KOPT-K1 (cell line): Measurements from ENCODE around the gene RNF13.
"Not testable (repeated sequence)": the region's sequence is repeated elsewhere in the genome, so short reads cannot be mapped to it uniquely, and the experiment has no call there.

ENCODE experiments used
- H3K27ac ChIP-seq: fragments of 200-600 bp; sonication (generic); 2 replicates; pipeline ENCODE4 v1.5.1; 2016; ENCODE audit warnings: antibody characterized with exemption, mild to moderate bottlenecking, low read depth, low read length; ENCODE audit not compliant: poor library complexity, severe bottlenecking
- H3K36me3 ChIP-seq: fragments of 200-600 bp; sonication (generic); 2 replicates; pipeline ENCODE4 v1.5.1; 2017; ENCODE audit warnings: antibody characterized with exemption, mild to moderate bottlenecking, low read length, moderate library complexity; ENCODE audit not compliant: insufficient read depth
- H3K9me3 ChIP-seq: fragments of 200-600 bp; sonication (generic); 2 replicates; pipeline ENCODE4 v1.5.1; 2017; ENCODE audit warnings: antibody characterized with exemption, low read length, mild to moderate bottlenecking; ENCODE audit not compliant: insufficient read depth, poor library complexity, severe bottlenecking

RNF13 gene

DNA sequence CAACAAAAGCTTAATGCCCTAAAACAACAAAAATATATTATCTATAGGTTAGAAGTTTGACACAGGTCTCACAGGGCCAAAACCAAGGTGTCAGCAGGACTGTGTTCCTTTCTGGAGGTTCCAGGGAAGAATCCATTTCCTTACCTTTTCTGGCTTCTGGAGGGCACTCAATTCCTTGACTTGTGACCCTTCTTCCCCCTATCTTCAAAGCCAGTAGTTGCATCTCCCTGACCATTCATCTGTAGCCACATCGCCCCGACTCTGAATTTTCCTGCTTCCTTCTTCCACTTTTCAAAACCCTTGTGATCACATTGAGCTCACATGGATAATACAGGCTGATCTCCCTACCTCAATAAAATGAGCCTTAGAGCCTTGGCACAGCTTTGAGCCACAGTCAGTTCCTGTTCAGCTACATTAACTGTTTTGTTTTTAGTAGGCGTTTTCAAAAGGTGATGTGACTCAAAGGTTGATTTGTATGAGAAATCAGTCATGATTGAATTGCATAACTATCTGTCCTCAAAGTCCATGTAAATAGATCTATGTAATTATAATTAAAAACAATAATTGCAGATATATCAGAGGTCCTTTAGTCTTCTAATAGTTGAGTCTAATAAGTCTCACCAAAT lies 145.3 kb downstream of the RNF13 start:
- Histone ChIP-seq H3K27ac (no peak overlapping the region), H3K9me3 (no peaks in the 10 kb centered on the region), H3K36me3 (no peaks in the 10 kb centered on the region)

DNA sequence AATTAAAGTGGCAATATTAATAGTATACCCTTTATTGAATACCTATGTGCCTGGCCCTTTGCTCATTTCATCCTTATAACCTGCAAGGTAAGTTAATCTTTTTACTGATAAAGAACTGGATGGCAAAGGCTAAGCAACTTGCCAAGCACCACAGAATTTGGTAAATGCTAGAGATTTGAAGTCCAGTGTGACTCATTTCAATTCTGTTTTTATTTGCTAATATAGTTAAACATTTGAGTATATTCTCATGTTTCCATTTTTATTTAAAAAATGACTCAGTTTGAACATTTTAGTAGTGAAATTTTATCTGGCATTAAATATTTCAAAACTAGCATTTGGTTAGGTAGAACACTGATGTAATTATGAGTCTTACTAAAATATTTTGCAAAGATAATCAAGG lies 146.4 kb downstream of the RNF13 start:
- no peaks in the 10 kb centered on the region for H3K36me3 ChIP-seq
- no peaks in the 10 kb centered on the region for H3K9me3 ChIP-seq
- H3K27ac ChIP-seq = no peak overlapping the region

DNA sequence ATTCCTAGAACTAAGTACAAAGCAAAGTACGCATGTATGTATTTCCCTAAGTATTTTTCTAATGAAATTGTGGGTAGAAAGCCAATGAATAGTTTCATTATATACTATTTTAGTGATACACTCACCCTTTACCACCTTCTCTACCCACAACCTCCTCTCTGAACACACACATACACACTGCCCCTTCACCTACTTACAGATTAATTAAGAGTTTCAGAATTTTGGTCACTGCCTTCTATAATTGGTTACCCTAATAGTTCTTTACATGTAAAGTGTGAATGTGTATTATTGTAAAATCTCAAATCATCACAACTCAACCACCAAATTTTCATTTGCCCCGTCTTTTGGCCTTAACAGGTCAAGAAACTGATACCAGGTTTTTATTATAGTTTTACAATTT lies 150.5 kb downstream of the RNF13 start:
- Histone ChIP-seq H3K9me3 (no peaks in the 10 kb centered on the region), H3K36me3 (no peaks in the 10 kb centered on the region), H3K27ac (no peak overlapping the region)

DNA sequence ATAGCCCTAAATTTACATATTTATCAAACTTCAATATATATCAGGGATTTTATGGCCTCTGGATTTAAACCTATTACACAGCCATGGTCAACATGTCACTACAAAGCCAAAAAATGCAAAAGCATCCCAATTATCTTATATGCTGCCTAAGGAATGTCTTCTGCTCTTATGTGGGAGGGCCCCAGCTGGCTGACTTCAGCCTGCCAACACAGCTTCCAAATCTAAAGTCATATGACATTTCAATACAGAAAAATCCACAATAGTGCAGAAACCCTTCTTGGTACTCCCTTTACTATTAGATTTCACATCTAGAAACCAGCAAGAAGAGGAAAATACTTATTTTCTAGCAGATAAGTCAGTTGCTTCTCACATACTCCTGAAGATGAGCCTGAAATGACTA lies 151.3 kb downstream of the RNF13 start:
- Histone ChIP-seq H3K27ac (no peak overlapping the region), H3K9me3 (no peaks in the 10 kb centered on the region), H3K36me3 (no peaks in the 10 kb centered on the region)

DNA sequence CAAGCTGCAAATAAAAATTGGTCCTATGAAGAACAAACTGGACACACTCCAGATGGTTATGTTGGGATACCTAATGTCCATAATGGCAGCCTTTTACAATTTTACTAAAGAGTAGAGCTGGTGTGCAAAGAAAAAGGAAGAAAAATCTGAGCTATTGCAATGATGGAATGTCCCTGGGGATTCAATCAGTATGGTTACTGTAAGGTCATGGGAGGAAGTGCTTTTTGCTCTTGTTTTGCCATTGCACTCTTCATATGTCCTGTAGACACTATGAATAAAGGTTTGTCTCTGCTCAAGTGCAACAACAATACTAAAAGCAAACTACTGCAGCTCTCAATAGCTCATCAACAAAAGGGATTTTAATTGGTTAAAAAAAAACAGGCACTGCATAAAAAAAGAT lies 152.3 kb downstream of the RNF13 start:
- no peak overlapping the region for H3K27ac ChIP-seq
- no peaks in the 10 kb centered on the region for H3K9me3 ChIP-seq
- no peaks in the 10 kb centered on the region for H3K36me3 ChIP-seq

DNA sequence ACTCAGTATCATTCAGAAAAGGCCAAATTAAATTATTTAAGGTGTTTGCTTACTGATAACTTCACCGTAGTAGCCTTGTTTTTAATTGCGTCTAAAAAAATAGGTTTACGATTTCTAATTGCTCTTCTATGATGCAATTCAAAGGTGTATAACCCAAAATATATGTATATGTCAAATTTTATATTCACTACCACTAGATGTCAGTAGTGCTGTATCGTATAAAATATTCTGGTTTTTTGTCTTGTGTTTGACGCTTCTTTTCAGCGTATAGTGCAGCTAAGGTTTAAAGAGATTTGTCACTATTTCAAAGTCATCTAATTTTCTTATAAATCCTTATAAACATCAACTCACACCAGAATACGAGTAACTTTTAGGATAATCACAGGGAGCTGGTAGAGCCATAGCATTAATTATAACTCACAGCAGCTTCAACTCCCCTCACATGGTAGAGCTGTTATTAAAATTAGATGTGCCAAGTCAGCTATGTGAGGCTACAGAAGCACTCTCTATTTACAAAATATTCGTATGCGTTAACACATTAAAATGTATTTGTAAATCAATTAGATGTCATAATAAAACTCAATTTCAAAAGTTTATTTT lies 154.2 kb downstream of the RNF13 start:
- Histone ChIP-seq H3K27ac (no peak overlapping the region), H3K9me3 (no peaks in the 10 kb centered on the region), H3K36me3 (no peaks in the 10 kb centered on the region)

DNA sequence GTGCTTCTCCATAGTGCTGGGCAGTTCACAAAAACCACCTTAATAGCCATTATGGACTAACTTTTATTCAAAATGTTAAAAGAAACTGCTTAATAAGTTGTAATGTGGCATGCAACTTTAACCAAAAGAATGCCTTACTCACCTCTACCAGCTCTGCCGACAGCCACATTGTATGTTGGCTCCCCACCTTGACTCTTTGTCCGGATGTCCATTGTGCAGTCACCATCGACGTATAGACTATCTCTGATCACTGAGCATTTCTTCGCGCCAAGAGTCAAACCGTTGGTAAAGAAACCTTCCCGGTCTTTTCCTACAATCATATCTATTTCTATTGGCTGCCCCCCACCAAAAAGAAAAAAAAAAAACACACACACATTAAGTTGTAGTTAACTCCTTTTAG lies 155.2 kb downstream of the RNF13 start:
- no peaks in the 10 kb centered on the region for H3K9me3 ChIP-seq
- no peak overlapping the region for H3K27ac ChIP-seq
- H3K36me3 ChIP-seq = no peaks in the 10 kb centered on the region

DNA sequence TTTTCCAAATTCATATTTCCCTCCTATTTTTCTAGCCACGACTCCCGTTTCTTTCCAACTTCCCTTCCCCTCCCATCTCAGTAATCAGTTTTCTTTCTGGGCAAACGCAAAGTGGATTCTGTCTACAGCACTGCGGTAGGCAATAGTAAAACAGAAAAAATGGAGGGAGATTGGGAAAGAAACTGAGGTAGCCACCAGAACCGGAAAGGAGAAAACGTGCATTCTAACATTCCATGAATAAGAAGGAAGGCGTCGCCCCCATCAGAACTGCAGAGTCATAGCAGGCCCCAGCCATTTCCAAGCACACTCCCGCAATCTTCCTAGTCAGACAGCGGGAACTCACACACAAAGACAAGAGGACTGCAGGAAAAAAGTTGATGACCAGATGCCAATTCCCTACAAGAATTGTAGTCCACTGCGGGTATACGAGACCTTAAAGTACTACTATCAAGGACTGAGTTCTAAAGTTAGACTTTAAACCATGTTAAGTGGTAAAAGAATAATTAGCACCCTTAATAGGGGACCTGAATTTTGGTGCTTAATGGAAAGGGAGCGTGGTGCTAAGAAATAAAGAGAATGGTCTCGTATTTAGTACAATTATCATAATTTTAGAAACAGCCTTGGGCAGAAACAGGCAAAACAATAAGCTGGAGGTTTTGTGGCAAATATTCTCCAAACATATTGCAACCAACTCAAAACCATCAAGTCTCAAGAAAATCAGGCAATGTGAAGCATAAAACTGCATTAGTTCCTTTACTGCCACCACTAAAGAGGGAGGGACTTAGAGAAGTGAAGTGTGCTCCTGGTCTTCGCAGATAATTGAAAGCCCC lies 156.3 kb downstream of the RNF13 start:
- Histone ChIP-seq H3K36me3 (no peaks in the 10 kb centered on the region), H3K27ac (no peak overlapping the region)

DNA sequence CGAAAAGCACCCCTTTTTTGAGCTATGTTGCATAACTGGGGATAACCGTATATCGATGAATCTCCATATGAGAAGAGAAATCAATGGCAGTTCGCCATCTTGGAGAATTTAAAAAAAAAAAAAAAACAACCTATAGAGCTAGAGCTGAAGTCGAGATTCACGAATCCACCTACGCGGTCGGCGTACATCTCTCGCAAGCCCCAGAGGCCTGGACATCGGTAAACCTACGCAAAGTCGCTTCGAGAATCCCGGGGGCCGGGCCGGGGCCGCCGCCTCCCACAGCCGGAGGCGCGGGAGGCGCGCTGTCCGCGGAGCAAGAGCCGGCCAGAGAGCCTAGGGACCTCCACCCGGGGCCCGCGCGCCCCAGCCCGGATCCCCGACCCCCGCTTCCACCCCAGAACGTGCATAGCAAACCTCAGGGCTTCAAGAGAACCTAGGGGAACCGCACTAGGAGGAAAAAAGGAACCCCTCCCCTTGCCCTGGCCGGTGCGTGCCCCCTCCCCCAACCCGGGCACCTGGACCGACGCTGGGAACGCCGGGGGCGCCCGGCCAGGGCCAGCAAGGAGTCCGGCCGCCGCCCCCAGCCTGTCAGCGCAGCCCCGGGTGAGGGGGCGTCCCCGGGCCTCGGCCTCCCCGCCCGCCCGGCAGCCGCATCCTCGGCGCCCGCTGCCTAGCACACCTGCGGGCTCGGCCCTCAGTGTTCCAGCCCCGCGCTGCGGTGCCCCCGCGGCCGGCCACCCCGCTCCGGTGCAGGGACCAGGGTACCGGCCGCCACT lies 157.1 kb downstream of the RNF13 start:
- H3K36me3 ChIP-seq = no peaks in the 10 kb centered on the region
- no peaks in the 10 kb centered on the region for H3K9me3 ChIP-seq
- no peak overlapping the region for H3K27ac ChIP-seq

More for the DNA sequence above, 156.3 kb downstream of the RNF13 start:
- H3K9me3 ChIP-seq = no peaks in the 10 kb centered on the region

DNA sequence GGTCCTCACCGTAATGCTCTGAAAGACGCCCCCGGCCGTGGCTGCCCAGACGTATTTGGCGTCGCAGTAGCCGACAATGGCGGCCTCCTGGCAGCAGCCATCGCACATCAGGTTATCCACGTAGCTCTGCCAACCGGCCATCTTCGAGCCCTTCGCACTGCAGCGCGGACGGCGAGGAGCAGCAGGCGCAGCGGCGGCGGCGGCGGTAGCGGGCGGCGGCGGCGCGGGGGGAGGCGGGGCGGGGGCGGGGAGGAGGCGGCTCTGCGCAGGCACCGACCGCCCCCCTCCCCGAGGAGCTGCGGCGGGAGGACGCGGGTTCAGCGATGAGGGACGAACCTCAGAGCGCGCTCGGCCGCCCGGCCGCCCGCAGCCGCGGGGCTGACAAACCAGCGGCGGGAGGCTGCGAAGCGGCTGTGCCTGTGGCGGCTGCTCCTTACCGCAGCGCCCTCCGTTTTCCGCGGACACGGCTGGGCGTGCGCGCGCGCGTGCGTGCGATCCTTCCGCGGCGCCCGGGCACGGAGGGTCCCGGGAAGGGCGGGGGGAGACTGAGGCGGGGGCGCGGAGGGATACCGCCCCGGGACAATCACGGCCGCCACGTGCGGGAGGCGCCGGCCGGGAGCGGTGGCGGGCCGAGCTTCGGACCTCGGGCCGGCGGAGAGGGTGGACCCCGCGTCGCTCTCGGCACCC lies 157.8 kb downstream of the RNF13 start, which contains the start of gene PFN2:
TSS of gene PFN2 (minus strand) at position 180 of the 687 bp plus-strand sequence. CDS start at position 141, 39 bp downstream.
- no peak within 1 kb of the TSS for H3K27ac ChIP-seq
- H3K36me3 ChIP-seq = no peaks in the 10 kb centered on the region
- H3K9me3 ChIP-seq = no peaks in the 10 kb centered on the region

DNA sequence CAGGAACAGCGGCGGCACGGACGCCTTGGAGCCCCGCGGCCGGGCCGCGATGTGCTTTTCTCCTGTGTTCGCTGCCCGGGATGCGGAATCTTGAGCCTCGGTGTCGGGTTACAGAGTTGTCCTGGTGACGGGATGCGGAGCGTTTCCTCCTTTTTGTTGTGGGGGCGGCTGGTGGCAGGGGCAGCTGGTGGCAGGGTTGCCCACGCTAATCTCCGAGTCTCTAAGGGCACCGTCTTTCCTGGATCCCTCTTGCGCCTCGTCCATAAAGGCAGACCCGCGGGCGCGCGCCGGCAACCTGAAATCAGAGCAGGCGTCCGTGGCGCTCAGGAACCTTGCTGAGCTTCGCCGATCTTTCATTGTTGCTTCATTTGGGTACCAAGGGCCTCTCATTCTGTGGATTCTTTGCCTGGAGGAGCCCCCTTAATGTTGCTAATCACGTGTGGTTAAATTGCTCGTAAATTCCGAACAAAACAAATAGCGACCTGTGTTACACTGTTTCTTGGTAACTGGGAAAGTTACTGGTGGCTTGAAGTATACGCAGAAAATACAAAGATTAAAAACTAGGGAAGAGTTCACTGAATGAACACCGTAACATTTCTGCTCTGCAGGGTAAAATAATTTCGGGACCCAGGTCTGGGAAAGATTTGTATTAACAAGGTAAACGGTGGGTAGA lies 158.5 kb downstream of the RNF13 start:
- Histone ChIP-seq H3K36me3 (no peaks in the 10 kb centered on the region), H3K27ac (no peak overlapping the region), H3K9me3 (no peaks in the 10 kb centered on the region)

DNA sequence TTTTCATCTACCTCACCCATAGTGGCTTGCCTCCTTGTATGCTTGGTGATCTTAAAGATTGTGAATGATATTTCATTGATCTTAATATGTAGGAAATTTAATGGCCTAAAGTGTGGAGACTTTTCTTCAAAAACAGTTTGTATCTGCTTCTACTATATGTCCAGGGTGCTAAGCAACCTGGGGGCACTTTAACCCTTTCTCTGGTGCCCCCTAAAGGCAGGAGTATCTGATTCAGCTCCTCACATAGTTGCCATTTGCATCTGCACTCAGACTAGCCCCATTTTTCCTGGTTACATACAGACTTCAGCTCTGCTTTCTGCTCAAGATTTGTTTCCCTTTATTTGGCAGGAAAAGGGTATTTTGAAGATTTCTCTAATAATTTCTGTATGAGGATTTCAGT lies 162.9 kb downstream of the RNF13 start:
- no peak overlapping the region for H3K27ac ChIP-seq
- H3K9me3 ChIP-seq = no peaks in the 10 kb centered on the region
- no peaks in the 10 kb centered on the region for H3K36me3 ChIP-seq

DNA sequence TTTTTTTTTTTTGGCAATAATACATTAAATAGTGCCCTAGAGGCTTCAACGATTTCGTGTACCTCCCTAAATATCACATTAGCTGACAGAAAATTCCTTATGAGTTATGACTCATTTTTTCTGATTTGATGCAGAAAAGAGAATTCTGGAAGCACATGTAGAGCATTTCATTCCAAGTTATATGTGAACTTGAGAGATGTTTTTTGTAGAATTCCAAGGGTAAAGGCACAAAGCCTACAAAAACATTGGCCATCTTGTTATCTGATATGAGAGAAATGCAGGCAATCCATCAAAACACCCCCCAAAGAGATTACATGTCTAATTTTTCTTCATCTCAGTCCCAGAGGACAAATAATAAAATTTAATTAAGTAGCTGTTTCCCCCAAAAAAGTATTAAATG lies 164.4 kb downstream of the RNF13 start:
- Histone ChIP-seq H3K9me3 (no peaks in the 10 kb centered on the region), H3K36me3 (no peaks in the 10 kb centered on the region), H3K27ac (no peak overlapping the region)

DNA sequence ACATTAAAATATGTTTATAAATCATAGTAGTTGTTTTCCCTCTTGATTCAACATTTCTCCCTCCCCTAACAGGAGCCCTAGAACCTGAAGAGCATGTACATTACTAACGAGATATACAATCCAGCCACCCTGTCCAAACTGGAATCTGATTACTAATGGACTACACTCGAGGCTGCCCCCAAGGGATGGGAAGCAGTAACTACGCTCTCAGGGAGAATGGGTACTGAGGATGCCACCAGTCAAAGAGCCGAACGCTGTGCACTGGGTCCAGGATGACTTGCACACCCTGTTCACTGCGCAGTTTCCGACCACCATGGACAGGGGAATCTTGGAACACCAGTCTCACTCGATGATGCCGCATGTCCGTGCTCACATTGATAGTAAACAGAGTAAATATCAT lies 169.0 kb downstream of the RNF13 start:
- H3K27ac ChIP-seq, H3K9me3 ChIP-seq, H3K36me3 ChIP-seq: not testable (repeated sequence)
